ENCODE results near the gene FEV.
"Not testable (repeated sequence)": the region's sequence is repeated elsewhere in the genome, so short reads cannot be mapped to it uniquely, and the experiment has no call there.

FEV gene

GRCh38 chr2:218946621-218947020 is 38.4 kb downstream of the FEV start:
- TF ChIP-seq CTCF (IDR thresholded peaks at IDR 0.05; ENCODE audit: extremely low read depth, insufficient read depth, missing control alignments): no peak
- in situ Hi-C loops (cut with MboI; ENCODE audit: low pct_unique_long_range_greater_than_20kb, low sequenced_read_pairs, unreplicated experiment): no loop called here
- no peak for DNase-seq (ENCODE audit: low spot score)

GRCh38 chr2:218944759-218945404 is 40.1 kb downstream of the FEV start:
- in situ Hi-C loops (cut with MboI; ENCODE audit: low pct_unique_long_range_greater_than_20kb, low sequenced_read_pairs, unreplicated experiment): no loop called here

DNA sequence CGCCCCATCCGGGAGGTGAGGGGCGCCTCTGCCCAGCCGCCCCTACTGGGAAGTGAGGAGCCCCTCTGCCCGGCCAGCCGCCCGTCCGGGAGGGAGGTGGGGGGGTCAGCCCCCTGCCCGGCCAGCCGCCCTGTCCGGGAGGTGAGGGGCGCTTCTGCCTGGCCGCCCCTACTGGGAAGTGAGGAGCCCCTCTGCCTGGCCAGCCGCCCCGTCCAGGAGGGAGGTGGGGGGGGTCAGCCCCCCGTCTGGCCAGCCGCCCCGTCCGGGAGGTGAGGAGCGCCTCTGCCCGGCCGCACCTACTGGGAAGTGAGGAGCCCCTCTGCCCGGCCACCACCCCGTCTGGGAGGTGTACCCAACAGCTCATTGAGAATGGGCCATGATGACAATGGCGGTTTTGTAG is 53.2 kb downstream of the FEV start:
- DNase-seq (ENCODE audit: low spot score); in situ Hi-C loops (cut with MboI; ENCODE audit: low pct_unique_long_range_greater_than_20kb, low sequenced_read_pairs, unreplicated experiment): not testable (repeated sequence)

More at GRCh38 chr2:218944759-218945404, 40.1 kb downstream of the FEV start:
- DNase-seq (ENCODE audit: low spot score): no peak
- TF ChIP-seq CTCF (IDR thresholded peaks at IDR 0.05; ENCODE audit: extremely low read depth, insufficient read depth, missing control alignments): no peak
